H9 (cell line): ENCODE measurements around the gene SHB. TPM values are rescaled to one million over a fixed set of nuclear protein-coding genes. Genes with fewer than 3 reads are reported as not detected.
A peak's percentile ranks its signal among the peaks of the same experiment; 100 is the strongest.

ENCODE experiments used
- DNase-seq: peaks from one replicate; pipeline ENCODE4 v3.0.0-alpha.2; 2017
- H2AFZ ChIP-seq: one replicate; pipeline ENCODE4 v1.6.1; 2013; ENCODE audit warnings: mild to moderate bottlenecking, low read length, control low read depth, moderate library complexity
- H2AK5ac ChIP-seq: 2 replicates; pipeline ENCODE4 v1.6.1; 2013; ENCODE audit warnings: low read length, control low read depth, mixed read lengths; ENCODE audit not compliant: insufficient read length
- H2BK120ac ChIP-seq: one replicate; pipeline ENCODE4 v1.6.1; 2013; ENCODE audit warnings: low read depth, mild to moderate bottlenecking, low read length, control low read depth, inconsistent platforms; ENCODE audit not compliant: poor library complexity, severe bottlenecking
- H2BK12ac ChIP-seq: 2 replicates; pipeline ENCODE4 v1.6.1; 2013; ENCODE audit warnings: low read length, control low read depth, mixed read lengths, low read depth; ENCODE audit not compliant: insufficient read length
- H2BK15ac ChIP-seq: 2 replicates; pipeline ENCODE4 v1.6.1; 2013; ENCODE audit warnings: low read depth, low read length, control low read depth
- H2BK20ac ChIP-seq: one replicate; pipeline ENCODE4 v1.6.1; 2013; ENCODE audit warnings: low read depth, mild to moderate bottlenecking, low read length, control low read depth, inconsistent platforms; ENCODE audit not compliant: poor library complexity, severe bottlenecking
- H2BK5ac ChIP-seq: 2 replicates; pipeline ENCODE4 v1.6.1; 2013; ENCODE audit warnings: low read length, control low read depth, mixed read lengths; ENCODE audit not compliant: insufficient read length
- H3K14ac ChIP-seq: 2 replicates; pipeline ENCODE4 v1.6.1; 2013; ENCODE audit warnings: low read length, control low read depth; ENCODE audit not compliant: insufficient read depth
- H3K18ac ChIP-seq: 2 replicates; pipeline ENCODE4 v1.6.1; 2013; ENCODE audit warnings: low read depth, mild to moderate bottlenecking, mixed read lengths, low read length, control low read depth; ENCODE audit not compliant: insufficient read length
- H3K23ac ChIP-seq: 2 replicates; pipeline ENCODE4 v1.6.1; 2013; ENCODE audit warnings: low read length, control low read depth, mixed read lengths, low read depth; ENCODE audit not compliant: insufficient read length
- H3K23me2 ChIP-seq: 2 replicates; pipeline ENCODE4 v1.6.1; 2013; ENCODE audit warnings: low read depth, mild to moderate bottlenecking, mixed read lengths, low read length, control low read depth; ENCODE audit not compliant: insufficient read length, poor library complexity, severe bottlenecking
- H3K27ac ChIP-seq: 2 replicates; pipeline ENCODE4 v1.5.1; 2013; ENCODE audit warnings: low read length, control low read depth, mixed read lengths, low read depth; ENCODE audit not compliant: insufficient read length
- H3K27me3 ChIP-seq: 2 replicates; pipeline ENCODE4 v1.6.1; 2013; ENCODE audit warnings: low read length, control low read depth, inconsistent platforms; ENCODE audit not compliant: insufficient read depth
- H3K4ac ChIP-seq: 2 replicates; pipeline ENCODE4 v1.6.1; 2013; ENCODE audit warnings: low read depth, mild to moderate bottlenecking, control low read depth, inconsistent platforms, low read length, moderate library complexity
- H3K4me1 ChIP-seq: 2 replicates; pipeline ENCODE4 v1.6.1; 2013; ENCODE audit warnings: low read length, control low read depth, inconsistent platforms; ENCODE audit not compliant: insufficient read depth
- H3K4me2 ChIP-seq: 2 replicates; pipeline ENCODE4 v1.6.1; 2013; ENCODE audit warnings: low read length, control low read depth, mixed read lengths; ENCODE audit not compliant: insufficient read length, insufficient read depth
- H3K56ac ChIP-seq: 2 replicates; pipeline ENCODE4 v1.6.1; 2013; ENCODE audit warnings: low read depth, mild to moderate bottlenecking, mixed read lengths, low read length, control low read depth; ENCODE audit not compliant: insufficient read length
- H3K79me1 ChIP-seq: 2 replicates; pipeline ENCODE4 v1.6.1; 2013; ENCODE audit warnings: low read depth, mild to moderate bottlenecking, moderate library complexity, low read length, control low read depth, inconsistent platforms; ENCODE audit not compliant: insufficient read depth, poor library complexity, severe bottlenecking
- H3K79me2 ChIP-seq: 2 replicates; pipeline ENCODE4 v1.6.1; 2013; ENCODE audit warnings: low read length, control low read depth, inconsistent platforms; ENCODE audit not compliant: insufficient read depth
- H3K9ac ChIP-seq: 2 replicates; pipeline ENCODE4 v1.6.1; 2013; ENCODE audit warnings: low read length, control low read depth, mixed read lengths; ENCODE audit not compliant: insufficient read length; ENCODE audit errors: extremely low read depth
- H3K9me3 ChIP-seq: one replicate; pipeline ENCODE4 v1.6.1; 2013; ENCODE audit warnings: low read depth, low read length, inconsistent platforms; ENCODE audit not compliant: control insufficient read depth
- H3T11ph ChIP-seq: one replicate; pipeline ENCODE4 v1.6.1; 2013; ENCODE audit warnings: mild to moderate bottlenecking, low read length, control low read depth, inconsistent platforms
- H4K20me1 ChIP-seq: one replicate; pipeline ENCODE4 v1.6.1; 2013; ENCODE audit not compliant: control insufficient read depth, insufficient read length, insufficient read depth
- H4K5ac ChIP-seq: 2 replicates; pipeline ENCODE4 v1.6.1; 2013; ENCODE audit warnings: low read depth, mild to moderate bottlenecking, mixed read lengths, low read length, control low read depth; ENCODE audit not compliant: insufficient read length
- H4K8ac ChIP-seq: replicated peaks from 2 replicates; pipeline ENCODE4 v1.6.1; 2013; ENCODE audit warnings: low read length, control low read depth, mixed read lengths, low read depth; ENCODE audit not compliant: insufficient read length
- H4K91ac ChIP-seq: 2 replicates; pipeline ENCODE4 v1.6.1; 2013; ENCODE audit warnings: low read depth, mild to moderate bottlenecking, moderate library complexity, mixed read lengths, low read length, control low read depth; ENCODE audit not compliant: insufficient read length
- H3K27ac Mint-ChIP-seq, 3 experiments: 2 replicates in 2 of 3; 3 replicates in 1 of 3; pipeline ENCODE4 v1.8.0; 2020 to 2021; ENCODE audit warnings: mixed read lengths in 3 of 3, mild to moderate bottlenecking in 1 of 3, moderate library complexity in 1 of 3
- H3K27me3 Mint-ChIP-seq: 2 replicates; pipeline ENCODE4 v1.8.0; 2021; ENCODE audit warnings: low read depth, mild to moderate bottlenecking, moderate library complexity, mixed read lengths
- H3K36me3 Mint-ChIP-seq, 3 experiments: 2 replicates in 2 of 3; 3 replicates in 1 of 3; pipeline ENCODE4 v1.8.0; 2020 to 2021; ENCODE audit warnings: low read depth in 3 of 3, mixed read lengths in 3 of 3; ENCODE audit not compliant: insufficient read depth in 1 of 3
- H3K4me1 Mint-ChIP-seq, 2 experiments: 2 replicates each; pipeline ENCODE4 v1.8.0; 2020; ENCODE audit warnings: mixed read lengths in 2 of 2
- H3K4me3 Mint-ChIP-seq, 2 experiments: 2 replicates in 1 of 2; 3 replicates in 1 of 2; pipeline ENCODE4 v1.8.0; 2020 to 2021; ENCODE audit warnings: mild to moderate bottlenecking in 2 of 2, mixed read lengths in 2 of 2, moderate library complexity in 1 of 2
- H3K9me3 Mint-ChIP-seq, 2 experiments: 2 replicates in 1 of 2; 3 replicates in 1 of 2; pipeline ENCODE4 v1.8.0; 2020; ENCODE audit warnings: mild to moderate bottlenecking in 2 of 2, mixed read lengths in 2 of 2, moderate library complexity in 1 of 2
- CTCF ChIP-seq: fragments of 200-600 bp; sonication (generic); conservative IDR thresholded peaks from 3 replicates; pipeline ENCODE4 v1.8.0; 2021; ENCODE audit warnings: antibody characterized with exemption, mild to moderate bottlenecking
- whole genome bisulfite sequencing: extraction: QIAGEN DNeasy Blood & Tissue Kit; methylation state at CpG from one replicate; pipeline ENCODE4 v1.1.7; 2013; ENCODE audit warnings: missing lambda C conversion rate, low lambda C conversion rate, mixed read lengths; ENCODE audit not compliant: insufficient read length; ENCODE audit errors: extremely low coverage; 5-methylcytosine and 5-hydroxymethylcytosine counted together
- total RNA-seq: library from RNA; stranded (reverse); gene quantifications from 2 replicates; pipeline ENCODE4 v1.2.1, GENCODE V29; 2021

Gene SHB
- total RNA-seq, 1 experiment from 2014 or later: 14.6 TPM

- Histone ChIP-seq H3K4me2 (no peak overlapping the region), H3K56ac (no peak overlapping the region), H3K9ac (no peak overlapping the region), H3K79me1 (no peaks in the 10 kb centered on the region), H3T11ph (no peak overlapping the region), H2BK15ac (no peak overlapping the region), H3K27me3 (no peaks in the 10 kb centered on the region), H3K14ac (no peak overlapping the region), H2BK12ac (no peak overlapping the region), H3K23me2 (no peaks in the 10 kb centered on the region), H3K23ac (no peak overlapping the region), H3K18ac (no peak overlapping the region), H4K5ac (no peak overlapping the region), H4K8ac (no peak overlapping the region), H4K91ac (no peak overlapping the region), H2AK5ac (no peak overlapping the region), H3K27ac (no peak overlapping the region), H3K9me3 (no peaks in the 10 kb centered on the region), H3K79me2 (no peaks in the 10 kb centered on the region; the same call in 1 of the 2 replicates), H2BK120ac (no peak overlapping the region), H4K20me1 (no peaks in the 10 kb centered on the region), H2AFZ (no peak overlapping the region), H2BK5ac (no peak overlapping the region), H2BK20ac (no peak overlapping the region), H3K4me1 (no peaks in the 10 kb centered on the region), H3K4ac (no peak overlapping the region)
- Mint-ChIP-seq H3K27ac (peak overlapping the region in 1 of 3 experiments; percentile 38; a peak in 2 of 7 replicates), H3K4me1 (no peaks in the 10 kb centered on the region), H3K9me3 (no peaks in the 10 kb centered on the region), H3K4me3 (no peak overlapping the region), H3K36me3 (peaks cover 3 to 44% (median 26%) of the 10 kb centered on the region in 3 experiments; a peak in 5 of 7 replicates), H3K27me3 (no peaks in the 10 kb centered on the region; the same call in 1 of the 2 replicates)
- no peak for TF ChIP-seq CTCF
- WGBS: no CpG with 5 or more reads among the region's 3 CpGs
- DNase-seq: no peak
These were observed 114.4 kb downstream of the SHB start for GRCh38 chr9:37954581-37954981.
